CD14-positive monocyte (primary cell): ENCODE results near the gene RBBP4. TPM values are rescaled to one million over a fixed set of nuclear protein-coding genes. Genes with fewer than 3 reads are reported as not detected.

ENCODE experiments used
- DNase-seq, 3 donors: peaks; one replicate each; pipeline ENCODE4 v3.0.0-alpha.2; 2011 to 2022
- H2AFZ ChIP-seq: 2 replicates; pipeline ENCODE4 v1.6.0; 2012; ENCODE audit warnings: mild to moderate bottlenecking, low read depth, low read length, inconsistent platforms; ENCODE audit not compliant: insufficient read depth, poor library complexity, severe bottlenecking
- H3K27ac ChIP-seq, 2 donors: 1 replicate in 1 of 2; 2 replicates in 1 of 2; pipeline ENCODE4 v1.5.1; 2012 to 2013; ENCODE audit warnings: low read length in 2 of 2, control low read depth in 1 of 2, inconsistent platforms in 1 of 2, low read depth in 1 of 2, mild to moderate bottlenecking in 1 of 2
- H3K27me3 ChIP-seq, 2 donors: one replicate each; pipeline versions ENCODE4 v1.6.0 to v1.6.1; 2011 to 2013; ENCODE audit warnings: low read length in 2 of 2; ENCODE audit not compliant: control insufficient read depth in 2 of 2, insufficient read depth in 2 of 2
- H3K36me3 ChIP-seq, 2 donors: replicated peaks in 1 of 2; 1 replicate in 1 of 2; 2 replicates in 1 of 2; pipeline versions ENCODE4 v1.5.1 to v1.6.1; 2012 to 2013; ENCODE audit warnings: low read length in 2 of 2, control low read depth in 1 of 2, inconsistent platforms in 1 of 2, mild to moderate bottlenecking in 1 of 2; ENCODE audit not compliant: insufficient read depth in 2 of 2, control insufficient read depth in 1 of 2
- H3K4me1 ChIP-seq, 2 donors: 1 replicate in 1 of 2; 2 replicates in 1 of 2; pipeline versions ENCODE4 v1.5.1 to v1.6.1; 2012 to 2013; ENCODE audit warnings: low read length in 2 of 2, control low read depth in 1 of 2, inconsistent platforms in 1 of 2, mild to moderate bottlenecking in 1 of 2, moderate library complexity in 1 of 2; ENCODE audit not compliant: insufficient read depth in 2 of 2, control insufficient read depth in 1 of 2
- H3K4me2 ChIP-seq: replicated peaks from 2 replicates; pipeline ENCODE3; 2012; ENCODE audit warnings: low read length, moderate library complexity, mild to moderate bottlenecking; ENCODE audit not compliant: poor library complexity, severe bottlenecking; ENCODE audit errors: extremely low read depth
- H3K4me3 ChIP-seq, 3 experiments: fragments of 200-600 bp in 1 of 3; sonication (generic) in 1 of 3; replicated peaks in 1 of 3; 1 replicate in 2 of 3; 2 replicates in 1 of 3; pipeline ENCODE4 v1.5.1; 2011 to 2013; ENCODE audit warnings: low read length in 3 of 3, mild to moderate bottlenecking in 3 of 3, control low read depth in 2 of 3, low read depth in 2 of 3, inconsistent platforms in 1 of 3, moderate library complexity in 1 of 3
- H3K79me2 ChIP-seq: 2 replicates; pipeline ENCODE4 v1.6.0; 2012; ENCODE audit warnings: mild to moderate bottlenecking, control low read depth, inconsistent platforms, low read length, moderate library complexity; ENCODE audit not compliant: insufficient read depth
- H3K9ac ChIP-seq: 2 replicates; pipeline ENCODE4 v1.6.0; 2017; ENCODE audit warnings: low read length, mild to moderate bottlenecking; ENCODE audit not compliant: insufficient read depth, poor library complexity, severe bottlenecking
- H3K9me3 ChIP-seq, 2 donors: replicated peaks in 1 of 2; 1 replicate in 1 of 2; 2 replicates in 1 of 2; pipeline versions ENCODE4 v1.5.1 to v1.6.1; 2012 to 2013; ENCODE audit warnings: low read length in 2 of 2, control low read depth in 1 of 2; ENCODE audit not compliant: control insufficient read depth in 1 of 2, insufficient read depth in 1 of 2
- H4K20me1 ChIP-seq: 2 replicates; pipeline ENCODE4 v1.6.0; 2012; ENCODE audit warnings: mild to moderate bottlenecking, low read length, control low read depth, moderate library complexity; ENCODE audit not compliant: insufficient read depth
- H3K27ac Mint-ChIP-seq, 7 donors: one replicate each; pipeline ENCODE4 v1.8.0; 2020; ENCODE audit warnings: mild to moderate bottlenecking in 7 of 7, mixed read lengths in 7 of 7, moderate library complexity in 6 of 7, inconsistent platforms in 2 of 7
- H3K27me3 Mint-ChIP-seq, 3 donors: one replicate each; pipeline ENCODE4 v1.8.0; 2021 to 2022; ENCODE audit warnings: low read depth in 3 of 3, mild to moderate bottlenecking in 3 of 3, mixed read lengths in 3 of 3, moderate library complexity in 3 of 3, inconsistent platforms in 1 of 3
- H3K36me3 Mint-ChIP-seq, 2 donors: one replicate each; pipeline ENCODE4 v1.8.0; 2020; ENCODE audit warnings: mixed read lengths in 2 of 2, inconsistent platforms in 1 of 2, mild to moderate bottlenecking in 1 of 2
- H3K4me1 Mint-ChIP-seq: one replicate; pipeline ENCODE4 v1.8.0; 2020; ENCODE audit warnings: mild to moderate bottlenecking, mixed read lengths
- H3K4me3 Mint-ChIP-seq, 2 donors: one replicate each; pipeline ENCODE4 v1.8.0; 2020; ENCODE audit warnings: mild to moderate bottlenecking in 2 of 2, mixed read lengths in 2 of 2, moderate library complexity in 1 of 2
- H3K9me3 Mint-ChIP-seq, 7 donors: one replicate each; pipeline ENCODE4 v1.8.0; 2020 to 2022; ENCODE audit warnings: mixed read lengths in 7 of 7, mild to moderate bottlenecking in 6 of 7, moderate library complexity in 6 of 7, inconsistent platforms in 2 of 7
- WGBS: methylation state at CpG from one replicate; pipeline ENCODE4 v1.1.5; 2013; ENCODE audit warnings: missing lambda C conversion rate; ENCODE audit not compliant: insufficient coverage; 5-methylcytosine and 5-hydroxymethylcytosine counted together
- intact Hi-C, 2 donors: fragments of 100-400 bp; cut with micrococcal nuclease; formaldehyde crosslinking; loops; one replicate each; pipeline versions ENCODE4 v1.15.0 to v1.15.1; 2023
- polyA plus RNA-seq, 3 donors: library from polyadenylated mRNA; depleted of rRNA in 1 of 3; unstranded in 2 of 3; stranded (reverse) in 1 of 3; fragments of 300-500 nt in 2 of 3; fragments of >200 nt in 1 of 3; fragmentation: Illumina TruSeq in 2 of 3; gene quantifications; 1 replicate in 2 of 3; 2 replicates in 1 of 3; pipeline ENCODE4 v1.2.3, GENCODE V29; 2012 to 2021
- TF ChIP-seq, protein P1 (sequence below): fragments of 200-600 bp; IDR thresholded peaks from one replicate; pipeline ENCODE4 v1.8.0; 2022; ENCODE audit warnings: antibody characterized with exemption, mild to moderate bottlenecking

The RBBP4 gene
- polyA plus RNA-seq, 3 donors: 60.6 to 307 (median 274) TPM

GRCh38 chr1:32713081-32713480 is 62.1 kb downstream of the RBBP4 start:
- H3K36me3 Mint-ChIP-seq: no peaks in the 10 kb centered on the region

DNA sequence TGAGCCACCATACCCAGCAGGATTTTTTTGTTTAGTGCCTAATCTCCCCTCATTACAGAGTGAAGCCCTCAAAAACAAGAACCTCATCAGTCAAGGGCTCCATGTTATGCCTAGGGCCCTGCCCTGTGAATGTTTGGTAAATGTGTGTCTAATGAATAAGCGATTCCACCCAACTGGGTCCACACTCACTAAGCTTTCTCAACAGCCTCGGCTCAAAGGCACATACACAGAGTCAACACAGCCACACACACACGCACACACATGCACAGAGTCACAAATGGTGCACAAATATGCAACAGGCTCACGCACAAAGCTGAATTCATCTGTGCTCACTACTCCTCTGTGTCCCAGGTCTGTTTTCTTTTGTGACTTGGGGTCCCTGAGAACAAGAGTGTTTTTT is 63.3 kb downstream of the RBBP4 start:
- H3K9ac ChIP-seq: no peak overlapping the region
- H3K9me3 ChIP-seq: no peaks in the 10 kb centered on the region
- H3K36me3 ChIP-seq: no peaks in the 10 kb centered on the region
- intact Hi-C loops: loop anchor here (5.0 kb wide), 2 partner anchors 53 to 58 kb away; no protein-coding TSS in a partner anchor
- no peaks in the 10 kb centered on the region for H3K79me2 ChIP-seq
- Mint-ChIP-seq H3K36me3 (no peaks in the 10 kb centered on the region), H3K4me3 (no peak overlapping the region), H3K27ac (no peak overlapping the region), H3K27me3 (peaks cover 3 to 15% (median 10%) of the 10 kb centered on the region in 3 donors), H3K4me1 (peaks cover 30% of the 10 kb centered on the region), H3K9me3 (peaks cover 0 to 2% (median 0%) of the 10 kb centered on the region in 7 donors)
- H4K20me1 ChIP-seq: no peaks in the 10 kb centered on the region
- H3K27me3 ChIP-seq: no peaks in the 10 kb centered on the region
- DNase-seq: no peak
- no peak overlapping the region for H3K4me2 ChIP-seq
- H3K27ac ChIP-seq: no peak overlapping the region
- H2AFZ ChIP-seq: no peak overlapping the region
- peaks cover 17 to 31% of the 10 kb centered on the region in 2 donors for H3K4me1 ChIP-seq
- no peak overlapping the region for H3K4me3 ChIP-seq
- TF ChIP-seq, protein P1, sequence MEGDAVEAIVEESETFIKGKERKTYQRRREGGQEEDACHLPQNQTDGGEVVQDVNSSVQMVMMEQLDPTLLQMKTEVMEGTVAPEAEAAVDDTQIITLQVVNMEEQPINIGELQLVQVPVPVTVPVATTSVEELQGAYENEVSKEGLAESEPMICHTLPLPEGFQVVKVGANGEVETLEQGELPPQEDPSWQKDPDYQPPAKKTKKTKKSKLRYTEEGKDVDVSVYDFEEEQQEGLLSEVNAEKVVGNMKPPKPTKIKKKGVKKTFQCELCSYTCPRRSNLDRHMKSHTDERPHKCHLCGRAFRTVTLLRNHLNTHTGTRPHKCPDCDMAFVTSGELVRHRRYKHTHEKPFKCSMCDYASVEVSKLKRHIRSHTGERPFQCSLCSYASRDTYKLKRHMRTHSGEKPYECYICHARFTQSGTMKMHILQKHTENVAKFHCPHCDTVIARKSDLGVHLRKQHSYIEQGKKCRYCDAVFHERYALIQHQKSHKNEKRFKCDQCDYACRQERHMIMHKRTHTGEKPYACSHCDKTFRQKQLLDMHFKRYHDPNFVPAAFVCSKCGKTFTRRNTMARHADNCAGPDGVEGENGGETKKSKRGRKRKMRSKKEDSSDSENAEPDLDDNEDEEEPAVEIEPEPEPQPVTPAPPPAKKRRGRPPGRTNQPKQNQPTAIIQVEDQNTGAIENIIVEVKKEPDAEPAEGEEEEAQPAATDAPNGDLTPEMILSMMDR: no peak
- WGBS: 100% methylated on average over 2 of the region's 4 CpGs

More at GRCh38 chr1:32713081-32713480, 62.1 kb downstream of the RBBP4 start:
- intact Hi-C loops: loop anchor here (5.0 kb wide), 2 partner anchors 54 to 59 kb away; no protein-coding TSS in a partner anchor
- peaks cover 30% of the 10 kb centered on the region for H3K4me1 Mint-ChIP-seq
- peak overlapping the region; percentile 72 to 88 for H3K4me3 Mint-ChIP-seq
- H3K27ac ChIP-seq: no peak overlapping the region
- no peak overlapping the region for H2AFZ ChIP-seq
- H3K27me3 Mint-ChIP-seq: peaks cover 5 to 14% (median 10%) of the 10 kb centered on the region in 3 donors
- no peak overlapping the region for H3K9ac ChIP-seq
- no peaks in the 10 kb centered on the region for H3K36me3 ChIP-seq
- no peaks in the 10 kb centered on the region for H3K79me2 ChIP-seq
- peaks cover 17 to 31% of the 10 kb centered on the region in 2 donors for H3K4me1 ChIP-seq
- WGBS: 100% methylated on average over 6 of the region's 10 CpGs
- H3K4me2 ChIP-seq: no peak overlapping the region
- H3K9me3 ChIP-seq: no peaks in the 10 kb centered on the region
- peaks cover 0 to 2% (median 0%) of the 10 kb centered on the region in 7 donors for H3K9me3 Mint-ChIP-seq
- TF ChIP-seq, protein P1: no peak
- H3K27me3 ChIP-seq: no peaks in the 10 kb centered on the region
- no peaks in the 10 kb centered on the region for H4K20me1 ChIP-seq
- no peak overlapping the region for H3K4me3 ChIP-seq
- H3K27ac Mint-ChIP-seq: peak overlapping the region in 1 of 7 donors; percentile 33
- DNase-seq: no peak
